Uterus (tissue), 2 donors: ENCODE measurements around the gene NDST4.

ENCODE experiments used
- POLR2A ChIP-seq, 2 donors: fragments of 450-650 bp; IDR thresholded peaks; one replicate each; pipeline ENCODE4 v1.6.1; 2016; ENCODE audit warnings: antibody characterized with exemption in 2 of 2, mild to moderate bottlenecking in 1 of 2, moderate library complexity in 1 of 2
- TF ChIP-seq, protein P1 (sequence below), 4 experiments: fragments of 200-600 bp in 2 of 4; fragments of 450-650 bp in 2 of 4; sonication (generic) in 2 of 4; IDR thresholded peaks; one replicate each; pipeline ENCODE4 v1.5.1; 2016 to 2019; ENCODE audit warnings: antibody characterized with exemption in 4 of 4, mild to moderate bottlenecking in 2 of 4, moderate library complexity in 1 of 4

GRCh38 chr4:114921191-114921590 is 192.2 kb downstream of the NDST4 start:
- no peak for TF ChIP-seq POLR2A (IDR thresholded peaks at IDR 0.05)
- TF ChIP-seq, protein P1, sequence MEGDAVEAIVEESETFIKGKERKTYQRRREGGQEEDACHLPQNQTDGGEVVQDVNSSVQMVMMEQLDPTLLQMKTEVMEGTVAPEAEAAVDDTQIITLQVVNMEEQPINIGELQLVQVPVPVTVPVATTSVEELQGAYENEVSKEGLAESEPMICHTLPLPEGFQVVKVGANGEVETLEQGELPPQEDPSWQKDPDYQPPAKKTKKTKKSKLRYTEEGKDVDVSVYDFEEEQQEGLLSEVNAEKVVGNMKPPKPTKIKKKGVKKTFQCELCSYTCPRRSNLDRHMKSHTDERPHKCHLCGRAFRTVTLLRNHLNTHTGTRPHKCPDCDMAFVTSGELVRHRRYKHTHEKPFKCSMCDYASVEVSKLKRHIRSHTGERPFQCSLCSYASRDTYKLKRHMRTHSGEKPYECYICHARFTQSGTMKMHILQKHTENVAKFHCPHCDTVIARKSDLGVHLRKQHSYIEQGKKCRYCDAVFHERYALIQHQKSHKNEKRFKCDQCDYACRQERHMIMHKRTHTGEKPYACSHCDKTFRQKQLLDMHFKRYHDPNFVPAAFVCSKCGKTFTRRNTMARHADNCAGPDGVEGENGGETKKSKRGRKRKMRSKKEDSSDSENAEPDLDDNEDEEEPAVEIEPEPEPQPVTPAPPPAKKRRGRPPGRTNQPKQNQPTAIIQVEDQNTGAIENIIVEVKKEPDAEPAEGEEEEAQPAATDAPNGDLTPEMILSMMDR (IDR thresholded peaks at IDR 0.05) = no peak
